ENCODE measurements around the gene ERBB2.
"Not testable (repeated sequence)": the region's sequence is repeated elsewhere in the genome, so short reads cannot be mapped to it uniquely, and the experiment has no call there.

The ERBB2 gene

GRCh38 chr17:39703913-39704312 is 4.0 kb downstream of the ERBB2 start:
- no peak for DNase-seq (ENCODE audit: low spot score)

GRCh38 chr17:39704821-39705551 is 5.1 kb downstream of the ERBB2 start:
- DNase-seq (ENCODE audit: low spot score): no peak

- DNase-seq (ENCODE audit: low spot score): no peak
These were observed 6.0 kb downstream of the ERBB2 start for GRCh38 chr17:39705786-39706348.

GRCh38 chr17:39706383-39706782 is 6.5 kb downstream of the ERBB2 start:
- no peak for DNase-seq (ENCODE audit: low spot score)

GRCh38 chr17:39706921-39707337 is 7.1 kb downstream of the ERBB2 start:
- no peak for DNase-seq (ENCODE audit: low spot score)

GRCh38 chr17:39709319-39709997 is 9.6 kb downstream of the ERBB2 start:
- DNase-seq (ENCODE audit: low spot score): no peak

- DNase-seq (ENCODE audit: low spot score): no peak
These were observed 10.4 kb downstream of the ERBB2 start for GRCh38 chr17:39709998-39710964.

- not testable (repeated sequence) for DNase-seq (ENCODE audit: low spot score)
These were observed 11.2 kb downstream of the ERBB2 start for GRCh38 chr17:39711071-39711470.

GRCh38 chr17:39711851-39712250 is 12.0 kb downstream of the ERBB2 start:
- no peak for DNase-seq (ENCODE audit: low spot score)

GRCh38 chr17:39714234-39714633 is 14.4 kb downstream of the ERBB2 start:
- no peak for DNase-seq (ENCODE audit: low spot score)

- DNase-seq (ENCODE audit: low spot score): no peak
These were observed 15.7 kb downstream of the ERBB2 start for GRCh38 chr17:39715375-39716072.

- DNase-seq (ENCODE audit: low spot score): no peak
These were observed 16.4 kb downstream of the ERBB2 start for GRCh38 chr17:39716073-39716818.

- DNase-seq (ENCODE audit: low spot score): no peak
These were observed 17.1 kb downstream of the ERBB2 start for GRCh38 chr17:39716879-39717536.

- DNase-seq (ENCODE audit: low spot score): no peak
These were observed 17.8 kb downstream of the ERBB2 start for GRCh38 chr17:39717660-39718059.

- DNase-seq (ENCODE audit: low spot score): no peak
These were observed 19.9 kb downstream of the ERBB2 start for GRCh38 chr17:39719563-39720355.

- no peak for DNase-seq (ENCODE audit: low spot score)
These were observed 22.2 kb downstream of the ERBB2 start for GRCh38 chr17:39722104-39722503.

- DNase-seq (ENCODE audit: low spot score): no peak
These were observed 23.3 kb downstream of the ERBB2 start for GRCh38 chr17:39722965-39723848.

- DNase-seq (ENCODE audit: low spot score): no peak
These were observed 24.9 kb downstream of the ERBB2 start for GRCh38 chr17:39724731-39725130.

All from ecto neural progenitor cell (in vitro differentiated cells).